ENCODE results near the gene PHAF1. TPM values are rescaled to one million over a fixed set of nuclear protein-coding genes. Genes with fewer than 3 reads are reported as not detected.

Gene PHAF1
- total RNA-seq, 1 donor = 16.0 TPM

- no peak for TF ChIP-seq CTCF (IDR thresholded peaks at IDR 0.05; ENCODE audit: insufficient read depth, low read depth, low read length)
- DNase-seq (ENCODE audit: low read depth) = peak; percentile 94
Measured at GRCh38 chr16:67170168-67170948, 60.6 kb downstream of the PHAF1 start, which contains the start of gene NOL3. NOL3 (plus strand) TSS chr16:67170538.

GRCh38 chr16:67170949-67171649, 61.4 kb downstream of the PHAF1 start:
- TF ChIP-seq CTCF (IDR thresholded peaks at IDR 0.05; ENCODE audit: insufficient read depth, low read depth, low read length) = no peak
- no peak for DNase-seq (ENCODE audit: low read depth)
- H3K4me3 ChIP-seq (ENCODE audit: low read depth, low read length) = peak overlapping the region; percentile 57

More at GRCh38 chr16:67170168-67170948, 60.6 kb downstream of the PHAF1 start, which contains the start of gene NOL3:
- H3K4me3 ChIP-seq (ENCODE audit: low read depth, low read length) = peak within 1 kb of the TSS; percentile 57

- peak overlapping the region; percentile 60 for H3K4me3 ChIP-seq (ENCODE audit: low read depth, low read length)
- TF ChIP-seq CTCF (IDR thresholded peaks at IDR 0.05; ENCODE audit: insufficient read depth, low read depth, low read length) = no peak
- DNase-seq (ENCODE audit: low read depth) = no peak
Measured at GRCh38 chr16:67173323-67173722, 63.6 kb downstream of the PHAF1 start.

GRCh38 chr16:67173808-67174705, 64.3 kb downstream of the PHAF1 start:
- H3K4me3 ChIP-seq (ENCODE audit: low read depth, low read length) = peak overlapping the region; percentile 60
- DNase-seq (ENCODE audit: low read depth) = peak; percentile 86
- peak; percentile 29 for TF ChIP-seq CTCF (IDR thresholded peaks at IDR 0.05; ENCODE audit: insufficient read depth, low read depth, low read length)

- no peak for TF ChIP-seq CTCF (IDR thresholded peaks at IDR 0.05; ENCODE audit: insufficient read depth, low read depth, low read length)
- peak overlapping the region; percentile 60 for H3K4me3 ChIP-seq (ENCODE audit: low read depth, low read length)
Measured at GRCh38 chr16:67174706-67175231, 65.0 kb downstream of the PHAF1 start.

GRCh38 chr16:67176662-67177061, 66.9 kb downstream of the PHAF1 start:
- DNase-seq (ENCODE audit: low read depth) = no peak
- TF ChIP-seq CTCF (IDR thresholded peaks at IDR 0.05; ENCODE audit: insufficient read depth, low read depth, low read length) = no peak
- H3K4me3 ChIP-seq (ENCODE audit: low read depth, low read length) = no peak overlapping the region

More at GRCh38 chr16:67174706-67175231, 65.0 kb downstream of the PHAF1 start:
- no peak for DNase-seq (ENCODE audit: low read depth)
